ENCODE results near the gene CEBPZOS. TPM values are rescaled to one million over a fixed set of nuclear protein-coding genes. Genes with fewer than 3 reads are reported as not detected.

CEBPZOS gene
- total and polyA plus RNA-seq, 9 of the 15 experiments (the other 6 are each of a cell fraction or from before 2014, with no cell fraction given), result 21.7 to 64.8 (median 46.7) TPM

DNA sequence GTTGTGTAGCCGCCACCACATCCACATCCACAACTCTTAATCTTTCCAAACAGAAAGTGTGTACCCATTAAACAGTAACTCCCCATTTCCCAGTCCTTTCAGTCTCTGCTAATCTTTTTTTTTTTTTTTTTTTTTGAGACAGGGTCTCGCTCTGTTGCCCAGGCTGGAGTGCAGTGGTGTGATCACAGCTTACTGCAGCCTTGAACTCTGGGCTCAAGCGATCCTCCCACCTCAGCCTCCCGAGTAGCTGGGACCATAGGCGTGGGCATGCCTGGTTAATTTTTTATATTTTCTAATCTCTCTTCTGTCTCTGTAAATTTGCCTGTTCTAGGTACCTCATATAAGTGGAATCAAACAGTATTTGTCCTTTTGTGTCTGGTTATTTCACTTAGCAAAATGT lies 43.1 kb upstream of the CEBPZOS start:
- CTCF ChIA-PET (ENCODE audit: low intra/inter-chr PET ratio), result no interaction called here
- 76% methylated on average over 4 of the region's 5 CpGs for WGBS (ENCODE audit: insufficient coverage, low coverage, missing lambda C conversion rate)
- in situ Hi-C loops (cut with MboI), result loop anchor here (10.0 kb wide), 1 partner anchor 722 kb away; no protein-coding TSS in a partner anchor
- no peak for TF ChIP-seq HNRNPL (IDR thresholded peaks at IDR 0.05; ENCODE audit: low read depth, low read length)
- no peak for TF ChIP-seq NFIX (CRISPR knock-in tag; IDR thresholded peaks at IDR 0.05; ENCODE audit: low read depth)
- no peak for TF ChIP-seq KLF16 (IDR thresholded peaks at IDR 0.05)
- no peak for TF ChIP-seq RAD21 (CRISPR knock-in tag; conservative IDR thresholded peaks at IDR 0.05 in 1 of 2, IDR thresholded peaks at IDR 0.05 in 1 of 2)
- TF ChIP-seq NCOA2 (IDR thresholded peaks at IDR 0.05; ENCODE audit: partially characterized antibody in 2 of 2), result no peak
- TF ChIP-seq, protein P1, sequence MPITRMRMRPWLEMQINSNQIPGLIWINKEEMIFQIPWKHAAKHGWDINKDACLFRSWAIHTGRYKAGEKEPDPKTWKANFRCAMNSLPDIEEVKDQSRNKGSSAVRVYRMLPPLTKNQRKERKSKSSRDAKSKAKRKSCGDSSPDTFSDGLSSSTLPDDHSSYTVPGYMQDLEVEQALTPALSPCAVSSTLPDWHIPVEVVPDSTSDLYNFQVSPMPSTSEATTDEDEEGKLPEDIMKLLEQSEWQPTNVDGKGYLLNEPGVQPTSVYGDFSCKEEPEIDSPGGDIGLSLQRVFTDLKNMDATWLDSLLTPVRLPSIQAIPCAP (CRISPR knock-in tag; IDR thresholded peaks at IDR 0.05; ENCODE audit: borderline replicate concordance), result no peak
- TF ChIP-seq LARP7 (IDR thresholded peaks at IDR 0.05), result no peak
- TF ChIP-seq, protein P2, sequence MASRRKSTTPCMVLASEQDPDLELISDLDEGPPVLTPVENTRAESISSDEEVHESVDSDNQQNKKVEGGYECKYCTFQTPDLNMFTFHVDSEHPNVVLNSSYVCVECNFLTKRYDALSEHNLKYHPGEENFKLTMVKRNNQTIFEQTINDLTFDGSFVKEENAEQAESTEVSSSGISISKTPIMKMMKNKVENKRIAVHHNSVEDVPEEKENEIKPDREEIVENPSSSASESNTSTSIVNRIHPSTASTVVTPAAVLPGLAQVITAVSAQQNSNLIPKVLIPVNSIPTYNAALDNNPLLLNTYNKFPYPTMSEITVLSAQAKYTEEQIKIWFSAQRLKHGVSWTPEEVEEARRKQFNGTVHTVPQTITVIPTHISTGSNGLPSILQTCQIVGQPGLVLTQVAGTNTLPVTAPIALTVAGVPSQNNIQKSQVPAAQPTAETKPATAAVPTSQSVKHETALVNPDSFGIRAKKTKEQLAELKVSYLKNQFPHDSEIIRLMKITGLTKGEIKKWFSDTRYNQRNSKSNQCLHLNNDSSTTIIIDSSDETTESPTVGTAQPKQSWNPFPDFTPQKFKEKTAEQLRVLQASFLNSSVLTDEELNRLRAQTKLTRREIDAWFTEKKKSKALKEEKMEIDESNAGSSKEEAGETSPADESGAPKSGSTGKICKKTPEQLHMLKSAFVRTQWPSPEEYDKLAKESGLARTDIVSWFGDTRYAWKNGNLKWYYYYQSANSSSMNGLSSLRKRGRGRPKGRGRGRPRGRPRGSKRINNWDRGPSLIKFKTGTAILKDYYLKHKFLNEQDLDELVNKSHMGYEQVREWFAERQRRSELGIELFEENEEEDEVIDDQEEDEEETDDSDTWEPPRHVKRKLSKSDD (conservative IDR thresholded peaks at IDR 0.05; ENCODE audit: low read length), result no peak
- TF ChIP-seq POLR3A (IDR thresholded peaks at IDR 0.05; ENCODE audit: borderline replicate concordance, extremely low read depth, insufficient read depth, insufficient read length), result no peak
- no peak for TF ChIP-seq RUNX1 (IDR thresholded peaks at IDR 0.05; ENCODE audit: low read depth)
- TF ChIP-seq, protein P3, sequence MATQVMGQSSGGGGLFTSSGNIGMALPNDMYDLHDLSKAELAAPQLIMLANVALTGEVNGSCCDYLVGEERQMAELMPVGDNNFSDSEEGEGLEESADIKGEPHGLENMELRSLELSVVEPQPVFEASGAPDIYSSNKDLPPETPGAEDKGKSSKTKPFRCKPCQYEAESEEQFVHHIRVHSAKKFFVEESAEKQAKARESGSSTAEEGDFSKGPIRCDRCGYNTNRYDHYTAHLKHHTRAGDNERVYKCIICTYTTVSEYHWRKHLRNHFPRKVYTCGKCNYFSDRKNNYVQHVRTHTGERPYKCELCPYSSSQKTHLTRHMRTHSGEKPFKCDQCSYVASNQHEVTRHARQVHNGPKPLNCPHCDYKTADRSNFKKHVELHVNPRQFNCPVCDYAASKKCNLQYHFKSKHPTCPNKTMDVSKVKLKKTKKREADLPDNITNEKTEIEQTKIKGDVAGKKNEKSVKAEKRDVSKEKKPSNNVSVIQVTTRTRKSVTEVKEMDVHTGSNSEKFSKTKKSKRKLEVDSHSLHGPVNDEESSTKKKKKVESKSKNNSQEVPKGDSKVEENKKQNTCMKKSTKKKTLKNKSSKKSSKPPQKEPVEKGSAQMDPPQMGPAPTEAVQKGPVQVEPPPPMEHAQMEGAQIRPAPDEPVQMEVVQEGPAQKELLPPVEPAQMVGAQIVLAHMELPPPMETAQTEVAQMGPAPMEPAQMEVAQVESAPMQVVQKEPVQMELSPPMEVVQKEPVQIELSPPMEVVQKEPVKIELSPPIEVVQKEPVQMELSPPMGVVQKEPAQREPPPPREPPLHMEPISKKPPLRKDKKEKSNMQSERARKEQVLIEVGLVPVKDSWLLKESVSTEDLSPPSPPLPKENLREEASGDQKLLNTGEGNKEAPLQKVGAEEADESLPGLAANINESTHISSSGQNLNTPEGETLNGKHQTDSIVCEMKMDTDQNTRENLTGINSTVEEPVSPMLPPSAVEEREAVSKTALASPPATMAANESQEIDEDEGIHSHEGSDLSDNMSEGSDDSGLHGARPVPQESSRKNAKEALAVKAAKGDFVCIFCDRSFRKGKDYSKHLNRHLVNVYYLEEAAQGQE (IDR thresholded peaks at IDR 0.05; ENCODE audit: borderline replicate concordance), result no peak
- TF ChIP-seq, protein P3 (CRISPR knock-in tag; IDR thresholded peaks at IDR 0.05; ENCODE audit: low read depth), result no peak

More for the DNA sequence above, 43.1 kb upstream of the CEBPZOS start:
- Histone ChIP-seq H2AFZ (ENCODE audit: low read depth, low read length) (no peak overlapping the region), H3K4me2 (ENCODE audit: insufficient read depth, low read length) (no peak overlapping the region), H3K27ac (ENCODE audit: extremely low read depth, low read depth, low read length) (no peak overlapping the region), H3K79me2 (ENCODE audit: control insufficient read depth, insufficient read depth, low read length) (peaks cover 26% of the 10 kb centered on the region), H3K36me3 (ENCODE audit: control insufficient read depth, insufficient read depth, low read length) (peaks cover 6% of the 10 kb centered on the region; the same call in 1 of the 3 replicates), H3K4me1 (replicated peaks in 1 of 2; ENCODE audit: control insufficient read depth in 2 of 2, insufficient read depth in 2 of 2, low read length in 2 of 2) (peaks cover 11 to 18% of the 10 kb centered on the region in 2 experiments), H3K4me3 (no peak overlapping the region), H3K9ac (ENCODE audit: insufficient read depth in 1 of 2, low read depth in 2 of 2, low read length in 2 of 2) (no peak overlapping the region), H3K9me1 (ENCODE audit: control insufficient read depth, insufficient read depth, low read length) (no peaks in the 10 kb centered on the region), H3K27me3 (ENCODE audit: control insufficient read depth in 2 of 2, insufficient read depth in 2 of 2, low read length in 2 of 2) (no peaks in the 10 kb centered on the region), H4K20me1 (replicated peaks; ENCODE audit: control insufficient read depth, insufficient read depth, low read length) (no peaks in the 10 kb centered on the region), H3K9me3 (replicated peaks; ENCODE audit: control insufficient read depth, insufficient read depth, low read depth, low read length) (no peaks in the 10 kb centered on the region)
- no peak for ATAC-seq
- no peak for DNase-seq (ENCODE audit: extremely low read depth in 1 of 4, low spot score in 3 of 4)
- no TSS peak for BruUV-seq (replicated peaks)
- POLR2A ChIA-PET, result no interaction called here
- intact Hi-C loops (cut with micrococcal nuclease), result no loop called here
- FAIRE-seq, result no peak
